HG03457 (cell line): ENCODE results near the gene CACNA1G.

Experiments used
- ATAC-seq: cut with Tn5 transposase; IDR thresholded peaks from one replicate; pipeline ENCODE4 v1.9.1; 2021; ENCODE audit warnings: moderate number of reproducible peaks; ENCODE audit not compliant: unreplicated experiment

Gene CACNA1G

GRCh38 chr17:50642722-50643656 is 82.5 kb downstream of the CACNA1G start:
- no peak for ATAC-seq

- no peak for ATAC-seq
Observed at GRCh38 chr17:50645748-50646682, 85.5 kb downstream of the CACNA1G start.

- ATAC-seq: no peak
Observed at GRCh38 chr17:50647187-50647586, 86.7 kb downstream of the CACNA1G start.

GRCh38 chr17:50649042-50649908 is 88.8 kb downstream of the CACNA1G start:
- no peak for ATAC-seq

GRCh38 chr17:50651661-50652060 is 91.1 kb downstream of the CACNA1G start:
- no peak for ATAC-seq

GRCh38 chr17:50653738-50654137 is 93.2 kb downstream of the CACNA1G start:
- ATAC-seq: no peak

- ATAC-seq: no peak
Observed at GRCh38 chr17:50656509-50656908, 96.0 kb downstream of the CACNA1G start.

- ATAC-seq: no peak
Observed at GRCh38 chr17:50657054-50657453, 96.5 kb downstream of the CACNA1G start.

- no peak for ATAC-seq
Observed at GRCh38 chr17:50657627-50658026, 97.1 kb downstream of the CACNA1G start.

- no peak for ATAC-seq
Observed at GRCh38 chr17:50658616-50659015, 98.1 kb downstream of the CACNA1G start.

- no peak for ATAC-seq
Observed at GRCh38 chr17:50659179-50659578, 98.7 kb downstream of the CACNA1G start.

- no peak for ATAC-seq
Observed at GRCh38 chr17:50660042-50660886, 99.7 kb downstream of the CACNA1G start.

GRCh38 chr17:50660887-50661345 is 100.4 kb downstream of the CACNA1G start:
- ATAC-seq: no peak

- ATAC-seq: no peak
Observed at GRCh38 chr17:50661348-50661747, 100.8 kb downstream of the CACNA1G start.

- no peak for ATAC-seq
Observed at GRCh38 chr17:50661795-50662391, 101.4 kb downstream of the CACNA1G start.

- ATAC-seq: no peak
Observed at GRCh38 chr17:50662632-50663225, 102.2 kb downstream of the CACNA1G start.

GRCh38 chr17:50663812-50664374 is 103.4 kb downstream of the CACNA1G start:
- ATAC-seq: no peak

- ATAC-seq: no peak
Observed at GRCh38 chr17:50664788-50665458, 104.4 kb downstream of the CACNA1G start.
